Hippocampal formation (tissue), 2 donors: ENCODE data around the gene VIPR2.
"Not testable (repeated sequence)": the region's sequence is repeated elsewhere in the genome, so short reads cannot be mapped to it uniquely, and the experiment has no call there.

ENCODE experiments used
- DNase-seq, 2 donors: peaks; one replicate each; lab custom pipeline; 2025; lab: John Stamatoyannopoulos, UW

VIPR2 gene

DNA sequence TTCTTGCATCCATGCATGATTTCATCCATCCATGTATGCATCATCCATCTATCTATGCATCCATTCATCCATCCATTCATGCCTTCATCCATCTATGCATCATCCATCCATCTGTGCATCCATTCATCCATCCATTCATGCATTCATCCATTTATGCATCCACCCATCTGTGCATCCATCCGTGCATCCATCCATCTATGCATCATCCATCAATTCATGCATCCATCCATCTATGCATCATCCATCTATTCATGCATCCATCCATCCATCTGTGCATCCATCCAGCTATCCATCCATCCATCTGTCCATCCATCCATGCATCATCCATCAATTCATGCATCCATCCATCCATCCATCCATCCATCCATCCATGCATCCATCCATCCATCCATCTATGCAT is 157.0 kb downstream of the VIPR2 start:
- no peak for DNase-seq

DNA sequence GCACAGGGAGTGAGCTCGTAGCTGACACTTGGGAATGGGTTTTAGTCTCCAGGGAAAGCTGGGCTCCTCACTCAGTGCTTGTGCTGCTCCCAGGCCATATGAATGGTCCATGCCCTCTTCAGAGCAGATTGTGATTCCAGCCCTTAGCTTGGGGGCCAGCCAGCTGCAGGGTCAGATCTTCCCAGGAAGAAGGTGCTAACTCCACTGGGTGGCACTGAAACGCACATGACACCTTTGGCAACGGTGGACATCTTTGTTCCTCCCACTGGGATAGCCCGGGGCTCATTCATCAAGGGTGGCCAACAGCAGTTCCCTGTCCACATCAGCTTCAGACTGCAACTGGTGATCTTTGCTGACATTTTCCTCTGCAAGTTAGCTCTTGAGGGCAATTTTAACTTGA is 159.1 kb downstream of the VIPR2 start:
- DNase-seq = no peak

DNA sequence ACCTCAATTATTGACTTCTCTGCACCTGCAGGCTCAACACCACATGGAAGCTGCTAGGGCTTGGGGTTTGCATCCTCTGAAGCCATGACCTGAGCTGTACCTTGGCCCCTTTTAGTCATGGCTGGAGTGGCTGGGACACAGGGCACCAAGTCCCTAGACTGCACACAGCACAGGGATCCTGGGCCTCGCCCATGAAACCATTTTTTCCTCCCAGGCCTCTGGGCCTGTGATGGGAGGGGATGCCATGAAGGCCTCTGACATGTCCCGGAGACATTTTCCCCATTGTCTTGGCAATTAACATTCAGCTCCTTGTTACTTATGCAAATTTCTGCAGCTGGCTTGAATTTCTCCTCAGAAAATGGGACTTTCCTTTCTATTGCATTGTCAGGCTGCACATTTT is 160.7 kb downstream of the VIPR2 start:
- not testable (repeated sequence) for DNase-seq

DNA sequence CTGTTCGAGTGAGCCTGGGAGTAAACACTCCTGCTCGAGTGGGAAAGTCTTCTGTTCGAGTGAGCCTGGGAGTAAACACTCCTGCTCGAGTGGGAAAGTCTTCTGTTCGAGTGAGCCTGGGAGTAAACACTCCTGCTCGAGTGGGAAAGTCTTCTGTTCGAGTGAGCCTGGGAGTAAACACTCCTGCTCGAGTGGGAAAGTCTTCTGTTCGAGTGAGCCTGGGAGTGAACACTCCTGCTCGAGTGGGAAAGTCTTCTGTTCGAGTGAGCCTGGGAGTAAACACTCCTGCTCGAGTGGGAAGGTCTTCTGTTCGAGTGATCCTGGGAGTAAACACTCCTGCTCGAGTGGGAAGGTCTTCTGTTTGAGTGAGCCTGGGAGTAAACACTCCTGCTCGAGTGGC is 162.6 kb downstream of the VIPR2 start:
- not testable (repeated sequence) for DNase-seq

DNA sequence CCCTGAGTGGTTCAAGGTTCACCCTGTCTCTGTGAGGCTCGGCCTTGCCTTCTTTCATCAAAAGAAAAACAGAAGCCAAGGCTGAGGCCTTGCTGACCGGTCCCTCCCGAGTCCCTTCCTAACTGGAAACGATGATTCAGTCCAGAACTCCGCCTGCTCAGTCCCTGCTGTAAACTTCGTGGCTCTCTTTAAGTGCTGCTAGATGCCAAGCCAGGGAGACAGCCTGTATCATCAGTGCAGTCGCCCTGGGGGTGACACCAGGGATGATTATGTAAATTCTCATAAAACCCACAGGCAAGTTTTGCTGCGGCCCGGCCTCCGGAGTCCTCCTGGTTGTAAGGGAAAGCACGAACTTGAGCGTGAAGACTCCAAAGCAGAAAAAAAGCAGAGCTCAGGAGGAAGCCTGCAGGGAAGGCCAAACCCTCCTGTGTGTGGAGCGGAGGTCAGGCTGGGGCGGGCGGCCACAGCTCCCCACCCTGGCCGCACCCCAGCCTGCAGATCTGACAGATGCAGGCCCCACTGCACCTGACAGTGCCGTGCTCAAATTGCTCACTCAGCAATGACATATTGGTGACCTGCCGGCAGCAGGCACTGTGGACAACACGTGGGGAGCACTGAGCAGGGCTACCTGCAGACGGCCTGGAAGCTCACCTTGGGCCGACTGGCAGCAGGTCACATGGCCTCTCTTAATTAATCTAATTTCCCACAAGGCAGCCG is 164.9 kb downstream of the VIPR2 start:
- DNase-seq = no peak

DNA sequence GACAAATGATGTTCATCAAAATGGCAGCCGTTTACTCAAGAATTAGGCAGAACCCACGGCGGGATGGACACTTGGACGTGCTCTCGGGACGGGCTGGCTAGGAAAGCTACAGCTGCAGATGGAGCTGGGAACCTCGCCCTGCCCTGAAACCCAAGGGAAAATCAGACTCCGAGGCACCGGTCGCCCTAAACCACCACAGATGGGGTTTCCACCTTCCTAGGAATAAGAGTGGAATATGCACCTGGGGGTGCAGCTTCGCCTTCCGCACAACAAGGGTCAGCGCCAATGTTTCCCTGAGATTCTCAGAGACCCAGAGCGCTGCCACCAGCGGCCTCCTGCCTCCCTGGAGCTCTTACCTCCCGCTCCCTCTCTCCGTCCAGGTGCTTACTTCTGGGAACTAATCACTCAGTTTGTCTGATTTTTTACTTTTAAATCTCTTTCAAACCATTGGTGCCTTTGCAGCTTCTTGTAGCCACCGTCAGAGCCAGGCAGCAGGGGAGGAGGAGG is 165.6 kb downstream of the VIPR2 start:
- DNase-seq = no peak
